K562 (cell line): ENCODE data around the gene SERAC1. TPM values are rescaled to one million over a fixed set of nuclear protein-coding genes. Genes with fewer than 3 reads are reported as not detected.

Source experiments
- ATF2 ChIP-seq: sonication (generic); formaldehyde crosslinking; IDR thresholded peaks from 2 replicates; pipeline ENCODE4 v1.8.1; 2022; ENCODE audit warnings: missing genetic modification reagents
- BRD4 ChIP-seq: fragments of 200-600 bp; sonication (generic); IDR thresholded peaks from 2 replicates; pipeline ENCODE4 v1.6.1; 2017; ENCODE audit warnings: inconsistent platforms
- BRD9 ChIP-seq: fragments of 450-650 bp; IDR thresholded peaks from 2 replicates; pipeline ENCODE4 v1.6.1; 2018; ENCODE audit warnings: low read depth; ENCODE audit not compliant: partially characterized antibody
- CTBP1 ChIP-seq: fragments of 450-650 bp; IDR thresholded peaks from 2 replicates; pipeline ENCODE4 v1.6.1; 2016; ENCODE audit warnings: borderline replicate concordance
- ETV1 ChIP-seq: fragments of 450-650 bp; conservative IDR thresholded peaks from 2 replicates; pipeline ENCODE4 v1.6.1; 2016; ENCODE audit warnings: missing genetic modification characterization, control low read depth, low read depth, missing compliant biosample characterization
- MNT ChIP-seq, 2 experiments: fragments of 450-650 bp; conservative IDR thresholded peaks; 2 replicates each; pipeline ENCODE4 v1.6.1; 2017; ENCODE audit warnings: mild to moderate bottlenecking in 2 of 2, moderate library complexity in 2 of 2
- MTF1 ChIP-seq: fragments of 250-450 bp; sonication (Bioruptor Pico); IDR thresholded peaks from 2 replicates; pipeline ENCODE4 v1.9.0; 2021; ENCODE audit warnings: moderate library complexity, mild to moderate bottlenecking, inconsistent platforms, borderline replicate concordance
- NCOA1 ChIP-seq: fragments of 450-650 bp; IDR thresholded peaks from 2 replicates; pipeline ENCODE4 v1.6.1; 2016; ENCODE audit warnings: low read depth
- POLR2AphosphoS2 ChIP-seq: IDR thresholded peaks from 2 replicates; pipeline ENCODE4 v1.6.1; 2012; ENCODE audit warnings: low read length, improper control_type of control experiment
- ZNF384 ChIP-seq: IDR thresholded peaks from 2 replicates; pipeline ENCODE4 v1.6.1; 2012; ENCODE audit warnings: low read depth, low read length, improper control_type of control experiment
- polyA plus RNA-seq, 8 experiments: library from polyadenylated mRNA; depleted of rRNA in 4 of 8; stranded (reverse) in 5 of 8; unstranded in 3 of 8; fragments of >200 nt; fragmentation: Nextera tagmentation in 2 of 8; fragmentation: Illumina TruSeq in 1 of 8; extraction: Ambion mirVana in 2 of 8; extraction: Trizol in 1 of 8; gene quantifications; 2 replicates each; pipeline versions ENCODE4 v1.2.1 to v1.2.3, GENCODE V29; 2011 to 2014; ENCODE audit warnings: inconsistent platforms in 1 of 8, missing spikeins in 1 of 8
- total RNA-seq, 7 experiments: library from RNA; depleted of rRNA in 6 of 7; stranded (reverse); fragments of >200 nt in 6 of 7; fragmentation: Illumina TruSeq in 2 of 7; extraction: Trizol in 2 of 7; gene quantifications; 2 replicates each; pipeline versions ENCODE4 v1.2.1 to v1.2.3, GENCODE V29; 2011 to 2021; ENCODE audit warnings: low replicate concordance in 1 of 7
- TF ChIP-seq, protein P1 (sequence below): fragments of 450-650 bp; IDR thresholded peaks from 2 replicates; pipeline ENCODE4 v1.6.1; 2016; ENCODE audit warnings: mild to moderate bottlenecking, moderate library complexity
- TF ChIP-seq, protein P2 (sequence below): IDR thresholded peaks from 3 replicates; pipeline ENCODE4 v1.6.1; 2011; ENCODE audit warnings: borderline replicate concordance, mild to moderate bottlenecking; ENCODE audit not compliant: insufficient read length, insufficient read depth

Gene SERAC1
- total and polyA plus RNA-seq, 9 of the 15 experiments (the other 6 are each of a cell fraction or from before 2014, with no cell fraction given), result 1.8 to 6.2 (median 2.8) TPM

- TF ChIP-seq, protein P1, sequence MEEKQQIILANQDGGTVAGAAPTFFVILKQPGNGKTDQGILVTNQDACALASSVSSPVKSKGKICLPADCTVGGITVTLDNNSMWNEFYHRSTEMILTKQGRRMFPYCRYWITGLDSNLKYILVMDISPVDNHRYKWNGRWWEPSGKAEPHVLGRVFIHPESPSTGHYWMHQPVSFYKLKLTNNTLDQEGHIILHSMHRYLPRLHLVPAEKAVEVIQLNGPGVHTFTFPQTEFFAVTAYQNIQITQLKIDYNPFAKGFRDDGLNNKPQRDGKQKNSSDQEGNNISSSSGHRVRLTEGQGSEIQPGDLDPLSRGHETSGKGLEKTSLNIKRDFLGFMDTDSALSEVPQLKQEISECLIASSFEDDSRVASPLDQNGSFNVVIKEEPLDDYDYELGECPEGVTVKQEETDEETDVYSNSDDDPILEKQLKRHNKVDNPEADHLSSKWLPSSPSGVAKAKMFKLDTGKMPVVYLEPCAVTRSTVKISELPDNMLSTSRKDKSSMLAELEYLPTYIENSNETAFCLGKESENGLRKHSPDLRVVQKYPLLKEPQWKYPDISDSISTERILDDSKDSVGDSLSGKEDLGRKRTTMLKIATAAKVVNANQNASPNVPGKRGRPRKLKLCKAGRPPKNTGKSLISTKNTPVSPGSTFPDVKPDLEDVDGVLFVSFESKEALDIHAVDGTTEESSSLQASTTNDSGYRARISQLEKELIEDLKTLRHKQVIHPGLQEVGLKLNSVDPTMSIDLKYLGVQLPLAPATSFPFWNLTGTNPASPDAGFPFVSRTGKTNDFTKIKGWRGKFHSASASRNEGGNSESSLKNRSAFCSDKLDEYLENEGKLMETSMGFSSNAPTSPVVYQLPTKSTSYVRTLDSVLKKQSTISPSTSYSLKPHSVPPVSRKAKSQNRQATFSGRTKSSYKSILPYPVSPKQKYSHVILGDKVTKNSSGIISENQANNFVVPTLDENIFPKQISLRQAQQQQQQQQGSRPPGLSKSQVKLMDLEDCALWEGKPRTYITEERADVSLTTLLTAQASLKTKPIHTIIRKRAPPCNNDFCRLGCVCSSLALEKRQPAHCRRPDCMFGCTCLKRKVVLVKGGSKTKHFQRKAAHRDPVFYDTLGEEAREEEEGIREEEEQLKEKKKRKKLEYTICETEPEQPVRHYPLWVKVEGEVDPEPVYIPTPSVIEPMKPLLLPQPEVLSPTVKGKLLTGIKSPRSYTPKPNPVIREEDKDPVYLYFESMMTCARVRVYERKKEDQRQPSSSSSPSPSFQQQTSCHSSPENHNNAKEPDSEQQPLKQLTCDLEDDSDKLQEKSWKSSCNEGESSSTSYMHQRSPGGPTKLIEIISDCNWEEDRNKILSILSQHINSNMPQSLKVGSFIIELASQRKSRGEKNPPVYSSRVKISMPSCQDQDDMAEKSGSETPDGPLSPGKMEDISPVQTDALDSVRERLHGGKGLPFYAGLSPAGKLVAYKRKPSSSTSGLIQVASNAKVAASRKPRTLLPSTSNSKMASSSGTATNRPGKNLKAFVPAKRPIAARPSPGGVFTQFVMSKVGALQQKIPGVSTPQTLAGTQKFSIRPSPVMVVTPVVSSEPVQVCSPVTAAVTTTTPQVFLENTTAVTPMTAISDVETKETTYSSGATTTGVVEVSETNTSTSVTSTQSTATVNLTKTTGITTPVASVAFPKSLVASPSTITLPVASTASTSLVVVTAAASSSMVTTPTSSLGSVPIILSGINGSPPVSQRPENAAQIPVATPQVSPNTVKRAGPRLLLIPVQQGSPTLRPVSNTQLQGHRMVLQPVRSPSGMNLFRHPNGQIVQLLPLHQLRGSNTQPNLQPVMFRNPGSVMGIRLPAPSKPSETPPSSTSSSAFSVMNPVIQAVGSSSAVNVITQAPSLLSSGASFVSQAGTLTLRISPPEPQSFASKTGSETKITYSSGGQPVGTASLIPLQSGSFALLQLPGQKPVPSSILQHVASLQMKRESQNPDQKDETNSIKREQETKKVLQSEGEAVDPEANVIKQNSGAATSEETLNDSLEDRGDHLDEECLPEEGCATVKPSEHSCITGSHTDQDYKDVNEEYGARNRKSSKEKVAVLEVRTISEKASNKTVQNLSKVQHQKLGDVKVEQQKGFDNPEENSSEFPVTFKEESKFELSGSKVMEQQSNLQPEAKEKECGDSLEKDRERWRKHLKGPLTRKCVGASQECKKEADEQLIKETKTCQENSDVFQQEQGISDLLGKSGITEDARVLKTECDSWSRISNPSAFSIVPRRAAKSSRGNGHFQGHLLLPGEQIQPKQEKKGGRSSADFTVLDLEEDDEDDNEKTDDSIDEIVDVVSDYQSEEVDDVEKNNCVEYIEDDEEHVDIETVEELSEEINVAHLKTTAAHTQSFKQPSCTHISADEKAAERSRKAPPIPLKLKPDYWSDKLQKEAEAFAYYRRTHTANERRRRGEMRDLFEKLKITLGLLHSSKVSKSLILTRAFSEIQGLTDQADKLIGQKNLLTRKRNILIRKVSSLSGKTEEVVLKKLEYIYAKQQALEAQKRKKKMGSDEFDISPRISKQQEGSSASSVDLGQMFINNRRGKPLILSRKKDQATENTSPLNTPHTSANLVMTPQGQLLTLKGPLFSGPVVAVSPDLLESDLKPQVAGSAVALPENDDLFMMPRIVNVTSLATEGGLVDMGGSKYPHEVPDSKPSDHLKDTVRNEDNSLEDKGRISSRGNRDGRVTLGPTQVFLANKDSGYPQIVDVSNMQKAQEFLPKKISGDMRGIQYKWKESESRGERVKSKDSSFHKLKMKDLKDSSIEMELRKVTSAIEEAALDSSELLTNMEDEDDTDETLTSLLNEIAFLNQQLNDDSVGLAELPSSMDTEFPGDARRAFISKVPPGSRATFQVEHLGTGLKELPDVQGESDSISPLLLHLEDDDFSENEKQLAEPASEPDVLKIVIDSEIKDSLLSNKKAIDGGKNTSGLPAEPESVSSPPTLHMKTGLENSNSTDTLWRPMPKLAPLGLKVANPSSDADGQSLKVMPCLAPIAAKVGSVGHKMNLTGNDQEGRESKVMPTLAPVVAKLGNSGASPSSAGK, result no peak
- TF ChIP-seq MTF1 (CRISPR knock-in tag), result no peak
- TF ChIP-seq BRD4, result no peak
- no peak for TF ChIP-seq MNT (conservative IDR thresholded peaks at IDR 0.05)
- TF ChIP-seq ETV1 (tag), result no peak
- no peak for TF ChIP-seq ZNF384
- TF ChIP-seq, protein P2, sequence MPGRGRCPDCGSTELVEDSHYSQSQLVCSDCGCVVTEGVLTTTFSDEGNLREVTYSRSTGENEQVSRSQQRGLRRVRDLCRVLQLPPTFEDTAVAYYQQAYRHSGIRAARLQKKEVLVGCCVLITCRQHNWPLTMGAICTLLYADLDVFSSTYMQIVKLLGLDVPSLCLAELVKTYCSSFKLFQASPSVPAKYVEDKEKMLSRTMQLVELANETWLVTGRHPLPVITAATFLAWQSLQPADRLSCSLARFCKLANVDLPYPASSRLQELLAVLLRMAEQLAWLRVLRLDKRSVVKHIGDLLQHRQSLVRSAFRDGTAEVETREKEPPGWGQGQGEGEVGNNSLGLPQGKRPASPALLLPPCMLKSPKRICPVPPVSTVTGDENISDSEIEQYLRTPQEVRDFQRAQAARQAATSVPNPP, result no peak
- no peak for TF ChIP-seq ATF2 (CRISPR knock-in tag)
- TF ChIP-seq NCOA1, result no peak
- no peak for TF ChIP-seq BRD9
- 0 out of 2 replicates have a peak, but pooled peaks have one; percentile 32 for TF ChIP-seq CTBP1
- TF ChIP-seq POLR2AphosphoS2, result no peak
Observed at GRCh38 chr6:158213925-158214674, 46.0 kb upstream of the SERAC1 start (continued).
